Endothelial cell of umbilical vein (primary cell): ENCODE data around the gene ZFAND5. TPM values are rescaled to one million over a fixed set of nuclear protein-coding genes. Genes with fewer than 3 reads are reported as not detected.

Experiments
- Bru-seq: library from RNA; stranded (reverse); fragments of 400-500 nt; gene quantifications from one replicate; lab custom pipeline; 2021; lab: Mats Ljungman, UMichigan
- BruChase-seq, 2 experiments: library from RNA; stranded (reverse); fragments of 400-500 nt; gene quantifications; one replicate each; lab custom pipeline; 2021; lab: Mats Ljungman, UMichigan
- BruUV-seq: library from RNA; stranded (reverse); fragments of 400-500 nt; replicated peaks from 2 replicates; lab custom pipeline; 2021; lab: Mats Ljungman, UMichigan
- CTCF ChIA-PET: fragments of 300-600, 350-600 bp; sonication (Branson Sonifier 250); formaldehyde crosslinking; loops from one replicate; lab custom pipeline; 2021; ENCODE audit warnings: antibody characterized with exemption, inconsistent platforms; lab: Charles Lee
- POLR2A ChIA-PET: fragments of 300-600, 350-600 bp; sonication (Branson Sonifier 250); formaldehyde crosslinking; loops from one replicate; lab custom pipeline; 2021; ENCODE audit warnings: antibody characterized with exemption, inconsistent platforms; lab: Charles Lee
- DNase-seq: peaks from one replicate; pipeline ENCODE4 v3.0.0-alpha.2; 2011; ENCODE audit warnings: low read depth, low spot score
- FAIRE-seq: peaks from 2 replicates; lab custom pipeline; 2011; peaks lifted over from hg19 to GRCh38; lab: Jason Lieb, UNC
- H2AFZ ChIP-seq: 2 replicates; pipeline ENCODE4 v1.6.0; 2012; ENCODE audit warnings: low read depth, low read length, control low read depth, inconsistent platforms
- H3K27ac ChIP-seq: 2 replicates; pipeline ENCODE4 v1.5.1; 2011; ENCODE audit warnings: low read depth, mild to moderate bottlenecking, control low read depth, low read length, moderate library complexity; ENCODE audit not compliant: insufficient read depth
- H3K27me3 ChIP-seq, 2 experiments: 2 replicates each; pipeline versions ENCODE4 v1.6.0 to v1.6.1; 2011; ENCODE audit warnings: low read length in 2 of 2, mixed read lengths in 1 of 2; ENCODE audit not compliant: control insufficient read depth in 2 of 2, insufficient read depth in 2 of 2
- H3K36me3 ChIP-seq, 2 experiments: 2 replicates in 1 of 2; 3 replicates in 1 of 2; pipeline ENCODE4 v1.5.1; 2011; ENCODE audit warnings: low read length in 2 of 2, mild to moderate bottlenecking in 1 of 2, moderate library complexity in 1 of 2; ENCODE audit not compliant: control insufficient read depth in 2 of 2, insufficient read depth in 2 of 2; ENCODE audit errors: extremely low read depth in 1 of 2
- H3K4me1 ChIP-seq: 3 replicates; pipeline ENCODE4 v1.5.1; 2011; ENCODE audit warnings: mild to moderate bottlenecking, low read length; ENCODE audit not compliant: control insufficient read depth, insufficient read depth; ENCODE audit errors: extremely low read depth
- H3K4me2 ChIP-seq: 2 replicates; pipeline ENCODE4 v1.6.1; 2011; ENCODE audit warnings: low read length, control low read depth, mixed read lengths; ENCODE audit not compliant: insufficient read depth
- H3K4me3 ChIP-seq, 3 experiments: fragments of 200-600 bp in 1 of 3; sonication (generic), shearing (Covaris generic) in 1 of 3; replicated peaks in 1 of 3; 2 replicates each; pipeline ENCODE4 v1.5.1; 2011 to 2016; ENCODE audit warnings: control low read depth in 3 of 3, low read length in 3 of 3, mild to moderate bottlenecking in 2 of 3, inconsistent platforms in 1 of 3, low read depth in 1 of 3, moderate library complexity in 1 of 3; ENCODE audit not compliant: insufficient read depth in 1 of 3
- H3K79me2 ChIP-seq: 2 replicates; pipeline ENCODE4 v1.6.0; 2012; ENCODE audit warnings: low read length, inconsistent platforms; ENCODE audit not compliant: control insufficient read depth, insufficient read depth
- H3K9ac ChIP-seq: replicated peaks from 2 replicates; pipeline ENCODE3; 2011; ENCODE audit warnings: low read length, control low read depth; ENCODE audit not compliant: insufficient read depth; ENCODE audit errors: extremely low read depth
- H3K9me1 ChIP-seq: replicated peaks from 3 replicates; pipeline ENCODE4 v1.6.0; 2011; ENCODE audit warnings: mild to moderate bottlenecking, low read length; ENCODE audit not compliant: control insufficient read depth, insufficient read depth; ENCODE audit errors: extremely low read depth
- H3K9me3 ChIP-seq: replicated peaks from 2 replicates; pipeline ENCODE4 v1.5.1; 2012; ENCODE audit warnings: low read length, inconsistent platforms; ENCODE audit not compliant: control insufficient read depth, insufficient read depth
- H4K20me1 ChIP-seq: replicated peaks from 2 replicates; pipeline ENCODE3; 2011; ENCODE audit warnings: mild to moderate bottlenecking, low read length; ENCODE audit not compliant: control insufficient read depth, insufficient read depth; ENCODE audit errors: extremely low read depth
- CTCF ChIP-seq, 2 donors: IDR thresholded peaks; 1 replicate in 1 of 2; 2 replicates in 1 of 2; pipeline ENCODE4 v1.5.1; 2011; ENCODE audit warnings: low read length in 2 of 2, mild to moderate bottlenecking in 2 of 2, moderate library complexity in 2 of 2, control low read depth in 1 of 2, inconsistent platforms in 1 of 2, low read depth in 1 of 2; ENCODE audit not compliant: insufficient read depth in 1 of 2; ENCODE audit errors: extremely low read depth in 1 of 2
- EZH2 ChIP-seq: IDR thresholded peaks from 2 replicates; pipeline ENCODE4 v1.6.1; 2012; ENCODE audit warnings: borderline replicate concordance, low read depth, mild to moderate bottlenecking, moderate library complexity, low read length, inconsistent platforms; ENCODE audit not compliant: severe bottlenecking
- FOS ChIP-seq: IDR thresholded peaks from 2 replicates; pipeline ENCODE4 v1.6.1; 2011; ENCODE audit warnings: mild to moderate bottlenecking, low read length, moderate library complexity, borderline replicate concordance; ENCODE audit not compliant: insufficient read depth
- GATA2 ChIP-seq: IDR thresholded peaks from 2 replicates; pipeline ENCODE4 v1.7.0; 2011; ENCODE audit warnings: low read depth, mild to moderate bottlenecking, moderate library complexity, mixed read lengths, low read length; ENCODE audit not compliant: insufficient read length, insufficient read depth
- JUN ChIP-seq: IDR thresholded peaks from 2 replicates; pipeline ENCODE4 v1.6.1; 2011; ENCODE audit warnings: borderline replicate concordance, low read depth; ENCODE audit not compliant: insufficient read length, insufficient read depth
- MAX ChIP-seq: IDR thresholded peaks from 2 replicates; pipeline ENCODE4 v1.6.1; 2011; ENCODE audit not compliant: insufficient read depth, insufficient read length
- MYC ChIP-seq: IDR thresholded peaks from one replicate; pipeline ENCODE4 v1.6.1; 2011; ENCODE audit warnings: mild to moderate bottlenecking, low read depth, low read length
- POLR2A ChIP-seq: IDR thresholded peaks from 2 replicates; pipeline ENCODE4 v1.6.1; 2012; ENCODE audit warnings: low read depth, mild to moderate bottlenecking, control low read depth, low read length
- POLR2AphosphoS5 ChIP-seq: IDR thresholded peaks from 2 replicates; pipeline ENCODE4 v1.6.1; 2012; ENCODE audit warnings: low read depth, mild to moderate bottlenecking, control low read depth, low read length, moderate library complexity; ENCODE audit not compliant: insufficient read depth
- dilution Hi-C: fragments of 300-500 bp; cut with MboI; formaldehyde crosslinking; loops from one replicate; pipeline ENCODE4 v1.15.0; 2019; ENCODE audit warnings: low sequenced_read_pairs; ENCODE audit not compliant: extremely low pct_ligation_motif_present
- intact Hi-C: fragments of 100-400 bp; cut with micrococcal nuclease; formaldehyde crosslinking; loops from one replicate; pipeline ENCODE4 v1.10.0; 2022
- long read RNA-seq: library from polyadenylated mRNA; stranded (forward); transcript quantifications from one replicate; pipeline ENCODE4 v2.0.0, GENCODE V29; 2021
- polyA minus RNA-seq, 3 experiments: library from RNA; depleted of rRNA, polyadenylated mRNA; stranded (reverse); fragments of >200 nt; gene quantifications; 1 replicate in 1 of 3; 2 replicates in 2 of 3; pipeline ENCODE4 v1.2.3, GENCODE V29; 2011
- polyA plus RNA-seq, 4 experiments: library from polyadenylated mRNA; depleted of rRNA in 3 of 4; stranded (reverse) in 3 of 4; unstranded in 1 of 4; fragments of >200 nt; gene quantifications; 2 replicates each; pipeline versions ENCODE4 v1.2.1 to v1.2.3, GENCODE V29; 2011 to 2012; ENCODE audit warnings: missing spikeins in 1 of 4
- total RNA-seq: library from RNA; stranded (reverse); gene quantifications from 2 replicates; pipeline ENCODE4 v1.2.3, GENCODE V29; 2021

The ZFAND5 gene
- total RNA-seq (176 and 194 TPM in 2 replicates), polyA plus RNA-seq (57.8 and 63.7 TPM in 2 replicates), polyA minus RNA-seq (50.9 and 54.7 TPM in 2 replicates), Bru-seq, nascent RNA (percentile 99 among the genes with signal in this experiment), BruChase-seq, experiment 1, labeled RNA remaining after a 6-hour chase (percentile 94 among the genes with signal in this experiment), BruChase-seq, experiment 2, labeled RNA remaining after a 2-hour chase (percentile 100 among the genes with signal in this experiment)
- 75.0 and 104 TPM in 2 replicates for polyA plus RNA-seq (2011; cell fraction: cytosol; rRNA removed)
- 297 and 313 TPM in 2 replicates for polyA plus RNA-seq (2011; cell fraction: nucleus; rRNA removed)
- 154 and 193 TPM in 2 replicates for polyA plus RNA-seq (2012)
- 28.7 TPM for polyA minus RNA-seq (2011; cell fraction: cytosol; rRNA and poly(A)+ RNA removed)
- 163 and 188 TPM in 2 replicates for polyA minus RNA-seq (2011; cell fraction: nucleus; rRNA and poly(A)+ RNA removed)
- long read RNA-seq, transcript ZFAND5-206 (4 exons, 553 nt), result minor isoform, 8 of 226 reads
- long read RNA-seq, transcript ZFAND5-205 (7 exons, 2,785 nt), result minor isoform, 81 of 226 reads
- long read RNA-seq, transcript ZFAND5-204 (6 exons, 2,686 nt), result major isoform, 96 of 226 reads
- long read RNA-seq, partial matches to known transcripts, result 8 of 226 reads
- long read RNA-seq, other reads (novel, unspliced or antisense), result 30 of 226 reads

GRCh38 chr9:72364679-72365524 is at the start of gene ZFAND5:
TSS of gene ZFAND5 (minus strand) at chr9:72365208. CDS start at chr9:72360778, 4,430 bp downstream.
- peak; percentile 96 for DNase-seq
- Histone ChIP-seq H2AFZ (peak within 1 kb of the TSS; percentile 29), H3K27me3 (no peaks in the 10 kb centered on the region), H3K9ac (peak within 1 kb of the TSS; percentile 91), H3K4me1 (peaks cover 19% of the 10 kb centered on the region), H3K9me1 (no peaks in the 10 kb centered on the region), H3K4me3 (peak within 1 kb of the TSS; percentile 54 to 88 (median 56)), H4K20me1 (peaks cover 22% of the 10 kb centered on the region), H3K79me2 (peaks cover 50% of the 10 kb centered on the region), H3K9me3 (no peaks in the 10 kb centered on the region), H3K27ac (peak within 1 kb of the TSS; percentile 97), H3K4me2 (peak within 1 kb of the TSS; percentile 75), H3K36me3 (peaks cover 3 to 5% of the 10 kb centered on the region in 2 experiments)
- TF ChIP-seq FOS (peak; percentile 31), GATA2 (no peak), POLR2A (peak; percentile 99), POLR2AphosphoS5 (peak; percentile 100), JUN (no peak), MAX (no peak), EZH2 (no peak), CTCF (IDR thresholded peaks at IDR 0.05; ENCODE audit: extremely low read depth in 1 of 2, insufficient read depth in 1 of 2, low read depth in 1 of 2, low read length in 2 of 2) (no peak), MYC (no peak)
- peak; percentile 91 for FAIRE-seq
- ChIA-PET POLR2A (interaction anchor here (0.6 to 2.5 kb wide), 37 partner anchors 8 to 792 kb away, joined by 3 to 43 read pairs (median 4); no protein-coding TSS in a partner anchor), CTCF (interaction anchor here (0.7 to 7.1 kb wide), 14 partner anchors 10 to 457 kb away, joined by 3 to 70 read pairs (median 4); no protein-coding TSS in a partner anchor)
- dilution Hi-C loops, result no loop called here
- TSS peak; percentile 1 for BruUV-seq
- intact Hi-C loops, result loop anchor here (1.0 to 10.0 kb wide), 12 partner anchors 60 to 1950 kb away; partner anchors contain the start of genes ANXA1 and KLF9
